ENCODE results near the gene MYO10. TPM values are rescaled to one million over a fixed set of nuclear protein-coding genes. Genes with fewer than 3 reads are reported as not detected.

The MYO10 gene
- total RNA-seq, 1 donor from 2014 or later = 67.0 TPM

- ATAC-seq = no peak
- H3K27me3 ChIP-seq = no peaks in the 10 kb centered on the region
Measured at GRCh38 chr5:16755641-16756040, 180.4 kb downstream of the MYO10 start.

GRCh38 chr5:16754601-16755000 is 181.5 kb downstream of the MYO10 start:
- H3K27ac ChIP-seq = no peak overlapping the region
- H3K9me3 ChIP-seq = no peaks in the 10 kb centered on the region
- no peak overlapping the region for H3K4me3 ChIP-seq
- peaks cover 63% of the 10 kb centered on the region for H3K36me3 ChIP-seq
- intact Hi-C loops (cut with DNase I) = no loop called here
- DNase-seq = no peak
- TF ChIP-seq CTCF (IDR thresholded peaks at IDR 0.05) = no peak
- H3K4me1 ChIP-seq = no peaks in the 10 kb centered on the region
- no peak for ATAC-seq
- H3K27me3 ChIP-seq = no peaks in the 10 kb centered on the region

More at GRCh38 chr5:16755641-16756040, 180.4 kb downstream of the MYO10 start:
- Histone ChIP-seq H3K36me3 (peaks cover 58% of the 10 kb centered on the region), H3K4me3 (no peak overlapping the region), H3K9me3 (no peaks in the 10 kb centered on the region), H3K4me1 (no peaks in the 10 kb centered on the region), H3K27ac (no peak overlapping the region)
- intact Hi-C loops (cut with DNase I) = no loop called here
- DNase-seq = no peak
- TF ChIP-seq CTCF (IDR thresholded peaks at IDR 0.05) = no peak

- Histone ChIP-seq H3K9me3 (no peaks in the 10 kb centered on the region), H3K36me3 (peaks cover 64% of the 10 kb centered on the region), H3K4me3 (no peak overlapping the region), H3K27ac (no peak overlapping the region), H3K27me3 (no peaks in the 10 kb centered on the region), H3K4me1 (no peaks in the 10 kb centered on the region)
- intact Hi-C loops (cut with DNase I) = no loop called here
- ATAC-seq (no peak), DNase-seq (no peak)
- TF ChIP-seq CTCF (IDR thresholded peaks at IDR 0.05) = no peak
Measured at GRCh38 chr5:16754086-16754485, 182.0 kb downstream of the MYO10 start.

- Histone ChIP-seq H3K27me3 (no peaks in the 10 kb centered on the region), H3K9me3 (no peaks in the 10 kb centered on the region), H3K4me1 (no peaks in the 10 kb centered on the region), H3K36me3 (peaks cover 38% of the 10 kb centered on the region), H3K4me3 (no peak overlapping the region), H3K27ac (no peak overlapping the region)
- ATAC-seq (no peak), DNase-seq (no peak)
- intact Hi-C loops (cut with DNase I) = no loop called here
- TF ChIP-seq CTCF (IDR thresholded peaks at IDR 0.05) = no peak
Measured at GRCh38 chr5:16750445-16750844, 185.6 kb downstream of the MYO10 start.

- intact Hi-C loops (cut with DNase I) = no loop called here
- Histone ChIP-seq H3K4me3 (no peak overlapping the region), H3K27ac (no peak overlapping the region), H3K27me3 (no peaks in the 10 kb centered on the region), H3K9me3 (no peaks in the 10 kb centered on the region), H3K4me1 (no peaks in the 10 kb centered on the region), H3K36me3 (peaks cover 32% of the 10 kb centered on the region)
- ATAC-seq (no peak), DNase-seq (no peak)
- TF ChIP-seq CTCF (IDR thresholded peaks at IDR 0.05) = no peak
Measured at GRCh38 chr5:16749626-16750025, 186.5 kb downstream of the MYO10 start.
